KMS-11 (cell line): Measurements from ENCODE around the gene PTPRN2.

Experiments
- H2AFZ ChIP-seq: fragments of 200-600 bp; sonication (generic); 2 replicates; pipeline ENCODE4 v1.6.1; 2016; ENCODE audit warnings: antibody characterized with exemption, mixed run types, low read depth
- H3K27ac ChIP-seq: fragments of 200-600 bp; sonication (generic); 2 replicates; pipeline ENCODE4 v1.6.1; 2016; ENCODE audit warnings: mild to moderate bottlenecking, mixed run types
- H3K27me3 ChIP-seq: fragments of 200-600 bp; sonication (generic); 2 replicates; pipeline ENCODE4 v1.6.1; 2017; ENCODE audit warnings: mild to moderate bottlenecking, low read depth, mixed run types, moderate library complexity; ENCODE audit not compliant: insufficient read depth
- H3K36me3 ChIP-seq: fragments of 200-600 bp; sonication (generic); 2 replicates; pipeline ENCODE4 v1.6.1; 2017; ENCODE audit warnings: mild to moderate bottlenecking, mixed run types; ENCODE audit not compliant: insufficient read depth
- H3K4me1 ChIP-seq: fragments of 200-600 bp; sonication (generic); 2 replicates; pipeline ENCODE4 v1.6.1; 2016; ENCODE audit warnings: mild to moderate bottlenecking, low read depth, mixed run types; ENCODE audit not compliant: poor library complexity, severe bottlenecking
- H3K4me2 ChIP-seq: fragments of 200-600 bp; sonication (generic); 2 replicates; pipeline ENCODE4 v1.7.0; 2016; ENCODE audit warnings: mild to moderate bottlenecking, mixed run types
- H3K4me3 ChIP-seq: fragments of 200-600 bp; sonication (generic); IDR thresholded peaks from 2 replicates; pipeline ENCODE4 v1.6.1; 2017; ENCODE audit warnings: low read depth, low read length, mixed read lengths; ENCODE audit not compliant: insufficient read depth
- H3K79me2 ChIP-seq: fragments of 200-600 bp; sonication (generic); 2 replicates; pipeline ENCODE4 v1.6.1; 2016; ENCODE audit warnings: low read depth, mixed run types; ENCODE audit not compliant: insufficient read depth
- H3K9ac ChIP-seq: fragments of 200-600 bp; sonication (generic); 2 replicates; pipeline ENCODE4 v1.6.1; 2016; ENCODE audit warnings: mild to moderate bottlenecking, mixed run types
- H4K20me1 ChIP-seq: fragments of 200-600 bp; sonication (generic); 2 replicates; pipeline ENCODE4 v1.6.1; 2016; ENCODE audit warnings: mild to moderate bottlenecking, mixed run types; ENCODE audit not compliant: insufficient read depth
- TF ChIP-seq, protein P1 (sequence below): fragments of 200-600 bp; sonication (generic); conservative IDR thresholded peaks from 2 replicates; pipeline ENCODE4 v1.6.1; 2017; ENCODE audit warnings: low read depth, mild to moderate bottlenecking, antibody characterized with exemption, low read length, moderate library complexity, mixed read lengths

Gene PTPRN2

DNA sequence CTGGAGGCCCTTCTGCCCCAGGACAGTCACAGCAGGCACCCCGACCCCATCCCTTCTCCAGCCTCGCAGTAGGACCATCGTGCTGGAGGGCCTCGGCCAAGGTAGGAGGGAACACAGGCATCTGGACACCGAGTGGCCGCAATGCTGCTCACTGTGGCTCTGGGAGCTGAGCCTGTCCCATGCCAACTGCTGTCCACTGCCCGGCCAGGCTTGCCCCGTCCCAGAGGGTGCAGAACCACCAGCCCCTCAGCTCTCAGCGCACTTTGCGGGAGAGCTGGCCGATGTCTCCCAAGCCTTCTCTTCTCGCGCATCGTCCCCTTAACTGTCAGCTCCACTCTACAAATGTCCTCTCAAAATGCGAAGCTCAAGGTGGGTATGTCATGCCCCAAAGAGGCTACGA is 197.2 kb downstream of the PTPRN2 start:
- Histone ChIP-seq H3K36me3 (no peaks in the 10 kb centered on the region), H3K4me3 (no peak overlapping the region), H3K27ac (no peak overlapping the region), H3K27me3 (peaks cover 21% of the 10 kb centered on the region; the same call in 1 of the 2 replicates), H2AFZ (no peak overlapping the region), H4K20me1 (no peaks in the 10 kb centered on the region), H3K4me2 (no peak overlapping the region), H3K4me1 (no peaks in the 10 kb centered on the region), H3K79me2 (no peaks in the 10 kb centered on the region), H3K9ac (no peak overlapping the region)
- TF ChIP-seq, protein P1, sequence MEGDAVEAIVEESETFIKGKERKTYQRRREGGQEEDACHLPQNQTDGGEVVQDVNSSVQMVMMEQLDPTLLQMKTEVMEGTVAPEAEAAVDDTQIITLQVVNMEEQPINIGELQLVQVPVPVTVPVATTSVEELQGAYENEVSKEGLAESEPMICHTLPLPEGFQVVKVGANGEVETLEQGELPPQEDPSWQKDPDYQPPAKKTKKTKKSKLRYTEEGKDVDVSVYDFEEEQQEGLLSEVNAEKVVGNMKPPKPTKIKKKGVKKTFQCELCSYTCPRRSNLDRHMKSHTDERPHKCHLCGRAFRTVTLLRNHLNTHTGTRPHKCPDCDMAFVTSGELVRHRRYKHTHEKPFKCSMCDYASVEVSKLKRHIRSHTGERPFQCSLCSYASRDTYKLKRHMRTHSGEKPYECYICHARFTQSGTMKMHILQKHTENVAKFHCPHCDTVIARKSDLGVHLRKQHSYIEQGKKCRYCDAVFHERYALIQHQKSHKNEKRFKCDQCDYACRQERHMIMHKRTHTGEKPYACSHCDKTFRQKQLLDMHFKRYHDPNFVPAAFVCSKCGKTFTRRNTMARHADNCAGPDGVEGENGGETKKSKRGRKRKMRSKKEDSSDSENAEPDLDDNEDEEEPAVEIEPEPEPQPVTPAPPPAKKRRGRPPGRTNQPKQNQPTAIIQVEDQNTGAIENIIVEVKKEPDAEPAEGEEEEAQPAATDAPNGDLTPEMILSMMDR = no peak

DNA sequence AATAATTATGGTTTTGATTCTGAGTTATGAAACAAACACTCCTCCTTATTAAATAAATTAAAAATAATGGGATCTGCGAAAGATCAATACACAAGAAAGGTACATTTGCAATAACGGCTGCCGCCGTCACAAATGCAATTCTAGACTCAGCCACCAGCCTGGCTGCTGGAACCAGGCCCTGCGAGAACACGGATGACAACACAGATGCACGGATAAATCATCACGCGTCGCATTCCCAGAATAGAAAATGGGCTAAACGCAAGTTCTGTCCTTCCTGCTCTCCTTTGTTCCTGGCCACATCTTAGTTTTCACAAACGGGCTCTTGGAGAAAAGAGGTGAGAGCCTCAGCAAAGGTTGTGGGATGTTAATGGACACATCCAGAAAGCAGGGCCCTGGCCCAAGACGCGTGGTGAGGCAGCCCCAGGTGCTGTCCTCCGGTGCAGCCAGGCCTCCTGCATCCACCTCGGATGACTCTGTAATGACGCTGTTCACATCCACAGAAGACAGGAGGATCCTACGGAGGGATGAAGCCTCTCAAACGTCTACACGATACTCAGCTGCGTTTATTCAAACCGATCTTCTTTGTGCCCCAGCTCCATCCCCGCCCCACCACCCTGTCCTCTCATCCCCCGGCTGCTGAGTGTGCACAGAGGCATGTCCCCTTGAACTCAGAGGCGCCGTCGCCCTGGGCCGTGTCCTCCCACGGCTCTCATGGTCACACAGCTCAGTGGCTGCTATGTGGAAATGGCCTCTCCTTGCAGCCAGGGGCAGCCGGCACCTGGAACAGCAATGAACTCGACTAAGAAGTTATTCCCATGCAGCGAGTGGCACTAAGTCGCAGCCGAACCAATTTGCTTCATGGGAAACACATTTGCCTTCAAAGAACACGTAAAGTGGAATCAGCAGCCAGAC is 197.9 kb downstream of the PTPRN2 start:
- Histone ChIP-seq H3K27ac (no peak overlapping the region), H3K9ac (no peak overlapping the region), H2AFZ (no peak overlapping the region), H3K4me3 (no peak overlapping the region), H3K36me3 (no peaks in the 10 kb centered on the region), H3K4me2 (no peak overlapping the region), H3K4me1 (no peaks in the 10 kb centered on the region), H4K20me1 (no peaks in the 10 kb centered on the region), H3K79me2 (no peaks in the 10 kb centered on the region), H3K27me3 (peaks cover 21% of the 10 kb centered on the region; the same call in 1 of the 2 replicates)
- TF ChIP-seq, protein P1 = no peak

DNA sequence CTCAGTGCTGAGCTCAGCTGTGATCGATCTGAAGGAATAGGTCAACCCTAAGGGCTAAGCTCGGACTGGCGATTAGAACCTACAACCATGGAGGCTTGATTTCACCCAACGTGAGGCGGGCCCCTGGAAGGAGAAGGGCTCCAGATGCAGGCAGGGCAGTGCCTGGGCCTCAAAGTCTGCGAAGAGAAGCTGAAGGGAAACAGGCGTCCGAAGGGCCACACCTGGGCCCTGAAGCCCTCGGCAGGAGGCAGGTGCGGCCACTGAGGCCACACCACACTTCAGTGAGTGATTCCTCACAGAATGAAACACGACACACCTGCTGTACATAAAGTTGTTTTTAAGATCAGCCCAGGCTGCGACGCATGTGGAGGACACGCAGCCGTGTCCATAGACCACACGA is 198.7 kb downstream of the PTPRN2 start:
- Histone ChIP-seq H4K20me1 (no peaks in the 10 kb centered on the region), H3K4me1 (no peaks in the 10 kb centered on the region), H3K27ac (no peak overlapping the region), H3K79me2 (no peaks in the 10 kb centered on the region), H3K27me3 (peaks cover 25% of the 10 kb centered on the region; the same call in 1 of the 2 replicates), H3K36me3 (no peaks in the 10 kb centered on the region), H3K4me2 (no peak overlapping the region), H3K4me3 (no peak overlapping the region), H3K9ac (no peak overlapping the region), H2AFZ (no peak overlapping the region)
- TF ChIP-seq, protein P1 = no peak

DNA sequence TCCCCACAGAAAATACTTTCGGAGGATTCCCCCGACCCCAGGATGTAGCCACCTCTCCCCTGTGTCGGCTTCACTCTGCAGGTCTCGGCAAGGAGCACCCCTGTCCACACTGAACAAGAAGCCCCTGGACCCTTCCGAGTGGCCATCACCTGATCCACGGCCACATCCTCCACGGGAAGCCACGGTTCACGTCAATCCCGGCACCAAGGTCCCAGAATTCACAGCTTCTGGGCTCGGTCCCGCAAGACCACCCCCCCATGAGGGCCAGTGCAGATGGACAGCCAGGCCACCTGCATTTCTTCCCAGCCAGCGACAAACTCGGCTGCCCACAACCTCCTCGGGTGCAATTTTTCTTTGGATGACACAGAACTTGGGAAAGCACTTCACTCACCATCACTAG is 199.6 kb downstream of the PTPRN2 start:
- Histone ChIP-seq H2AFZ (no peak overlapping the region), H3K27ac (no peak overlapping the region), H3K27me3 (peaks cover 27% of the 10 kb centered on the region; the same call in 1 of the 2 replicates), H3K36me3 (no peaks in the 10 kb centered on the region), H3K4me2 (no peak overlapping the region), H4K20me1 (no peaks in the 10 kb centered on the region), H3K4me3 (no peak overlapping the region), H3K4me1 (no peaks in the 10 kb centered on the region), H3K9ac (no peak overlapping the region), H3K79me2 (no peaks in the 10 kb centered on the region)
- TF ChIP-seq, protein P1 = no peak
